22Rv1 (cell line): ENCODE data around the gene SLC25A17.

Experiments used
- ZFX ChIP-seq: fragments of 450-650 bp; IDR thresholded peaks from 2 replicates; pipeline ENCODE4 v1.6.1; 2017; ENCODE audit warnings: antibody characterized with exemption, borderline replicate concordance
- TF ChIP-seq, protein P1 (sequence below): fragments of 450-650 bp; IDR thresholded peaks from 2 replicates; pipeline ENCODE4 v1.5.1; 2017; ENCODE audit warnings: mild to moderate bottlenecking

DNA sequence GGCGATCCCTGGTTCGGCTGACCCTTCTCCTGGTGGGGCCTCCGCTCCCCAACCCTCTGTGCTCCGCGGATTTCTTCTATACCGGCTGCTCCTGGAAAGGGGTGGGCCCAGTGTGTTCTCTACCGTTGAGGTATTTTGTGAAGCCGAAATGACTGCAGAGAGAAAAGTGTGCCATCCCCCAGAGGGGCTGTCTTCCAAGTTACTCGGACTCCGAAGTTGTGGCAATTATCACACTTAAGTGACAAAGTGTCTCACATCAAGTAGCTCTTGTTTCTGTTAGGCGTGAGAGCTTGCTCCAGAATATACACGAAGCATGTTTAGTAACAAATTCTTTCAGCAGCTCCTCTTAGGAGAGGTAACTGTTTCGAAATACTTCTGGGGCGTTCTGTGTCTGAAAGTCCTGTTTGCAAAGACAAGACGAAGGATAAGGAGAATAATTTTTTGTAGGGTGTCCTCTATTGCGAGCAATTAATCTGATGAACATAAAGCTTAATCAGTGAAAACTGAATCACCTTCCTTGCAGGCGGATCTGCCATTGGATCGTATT, 38.2 kb upstream of the SLC25A17 start:
- TF ChIP-seq, protein P1, sequence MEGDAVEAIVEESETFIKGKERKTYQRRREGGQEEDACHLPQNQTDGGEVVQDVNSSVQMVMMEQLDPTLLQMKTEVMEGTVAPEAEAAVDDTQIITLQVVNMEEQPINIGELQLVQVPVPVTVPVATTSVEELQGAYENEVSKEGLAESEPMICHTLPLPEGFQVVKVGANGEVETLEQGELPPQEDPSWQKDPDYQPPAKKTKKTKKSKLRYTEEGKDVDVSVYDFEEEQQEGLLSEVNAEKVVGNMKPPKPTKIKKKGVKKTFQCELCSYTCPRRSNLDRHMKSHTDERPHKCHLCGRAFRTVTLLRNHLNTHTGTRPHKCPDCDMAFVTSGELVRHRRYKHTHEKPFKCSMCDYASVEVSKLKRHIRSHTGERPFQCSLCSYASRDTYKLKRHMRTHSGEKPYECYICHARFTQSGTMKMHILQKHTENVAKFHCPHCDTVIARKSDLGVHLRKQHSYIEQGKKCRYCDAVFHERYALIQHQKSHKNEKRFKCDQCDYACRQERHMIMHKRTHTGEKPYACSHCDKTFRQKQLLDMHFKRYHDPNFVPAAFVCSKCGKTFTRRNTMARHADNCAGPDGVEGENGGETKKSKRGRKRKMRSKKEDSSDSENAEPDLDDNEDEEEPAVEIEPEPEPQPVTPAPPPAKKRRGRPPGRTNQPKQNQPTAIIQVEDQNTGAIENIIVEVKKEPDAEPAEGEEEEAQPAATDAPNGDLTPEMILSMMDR, result no peak
- no peak for TF ChIP-seq ZFX
